ENCODE measurements around the gene ITPRID2. TPM values are rescaled to one million over a fixed set of nuclear protein-coding genes. Genes with fewer than 3 reads are reported as not detected.

The ITPRID2 gene
- total RNA-seq, 1 donor from 2014 or later = 51.6 TPM

DNA sequence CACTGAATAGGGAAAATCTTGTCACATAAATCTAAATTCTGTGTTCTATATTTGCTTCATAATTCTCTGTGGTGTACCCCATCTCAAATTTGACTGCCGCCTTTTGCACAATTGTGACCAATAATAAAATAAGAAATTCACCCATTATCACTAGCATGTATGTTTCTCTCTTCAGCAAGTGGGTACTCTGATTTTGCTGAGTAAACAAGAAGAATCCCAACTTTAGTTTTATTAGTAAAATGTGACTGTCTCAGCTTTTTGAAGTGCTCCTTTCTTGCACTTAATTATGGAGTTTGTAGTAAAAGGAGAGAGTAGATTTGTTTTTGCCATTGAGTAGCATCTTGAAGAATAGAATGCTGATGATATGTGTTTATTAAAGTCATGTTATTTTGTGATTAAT lies 16.1 kb downstream of the ITPRID2 start:
- intact Hi-C loops (cut with micrococcal nuclease) = loop anchor here (1.0 kb wide), 1 partner anchor 39 kb away; no protein-coding TSS in a partner anchor
- no peak for DNase-seq (ENCODE audit: low spot score)
- Mint-ChIP-seq H3K36me3 (ENCODE audit: low read depth) (peaks cover 37% of the 10 kb centered on the region), H3K9me3 (no peaks in the 10 kb centered on the region), H3K27me3 (ENCODE audit: insufficient read depth) (no peaks in the 10 kb centered on the region), H3K27ac (no peak overlapping the region), H3K4me3 (no peak overlapping the region), H3K4me1 (ENCODE audit: low read depth) (peaks cover 11% of the 10 kb centered on the region)

DNA sequence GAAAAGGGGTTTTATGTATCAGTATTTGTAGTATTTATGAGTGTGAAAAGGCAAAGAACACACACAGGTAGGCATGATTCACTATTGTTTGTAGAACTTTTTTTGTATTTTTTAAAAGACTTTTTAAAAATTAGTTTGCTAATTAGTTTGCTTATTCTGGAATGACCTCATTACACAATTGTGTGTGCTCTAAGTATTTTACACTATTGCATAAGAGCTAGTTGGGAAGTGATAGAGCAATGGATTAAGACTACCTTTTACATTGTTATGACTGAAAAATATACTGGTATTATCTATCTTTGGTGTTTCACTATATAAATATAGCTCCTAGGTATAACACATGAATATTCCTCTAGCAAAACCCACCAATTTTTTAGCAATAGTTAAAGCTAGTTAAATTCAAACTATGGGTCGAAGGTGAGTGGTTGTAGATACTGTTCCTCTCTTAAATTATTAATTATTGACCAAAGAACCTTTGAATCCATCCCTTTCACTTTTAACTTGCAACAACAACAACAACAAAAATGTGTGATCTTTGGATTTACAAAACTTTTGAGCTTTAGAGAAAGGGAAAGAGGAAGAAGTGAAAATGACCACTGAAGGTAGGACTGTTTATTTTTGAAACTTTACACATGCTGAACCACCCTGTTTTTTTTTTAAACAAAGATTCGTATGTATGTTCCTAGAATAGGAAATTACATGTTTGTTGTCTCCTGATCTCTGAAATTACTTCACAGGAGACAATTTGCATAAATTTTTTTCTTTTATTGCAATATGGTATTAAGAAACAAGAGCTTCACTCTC lies 18.7 kb downstream of the ITPRID2 start:
- no peaks in the 10 kb centered on the region for H3K27me3 Mint-ChIP-seq (ENCODE audit: insufficient read depth)
- no peak for DNase-seq (ENCODE audit: low spot score)
- no peak overlapping the region for H3K4me3 Mint-ChIP-seq
- intact Hi-C loops (cut with micrococcal nuclease) = no loop called here
- peaks cover 7% of the 10 kb centered on the region for H3K4me1 Mint-ChIP-seq (ENCODE audit: low read depth)
- H3K9me3 Mint-ChIP-seq = no peaks in the 10 kb centered on the region
- H3K27ac Mint-ChIP-seq = no peak overlapping the region
- peaks cover 38% of the 10 kb centered on the region for H3K36me3 Mint-ChIP-seq (ENCODE audit: low read depth)

DNA sequence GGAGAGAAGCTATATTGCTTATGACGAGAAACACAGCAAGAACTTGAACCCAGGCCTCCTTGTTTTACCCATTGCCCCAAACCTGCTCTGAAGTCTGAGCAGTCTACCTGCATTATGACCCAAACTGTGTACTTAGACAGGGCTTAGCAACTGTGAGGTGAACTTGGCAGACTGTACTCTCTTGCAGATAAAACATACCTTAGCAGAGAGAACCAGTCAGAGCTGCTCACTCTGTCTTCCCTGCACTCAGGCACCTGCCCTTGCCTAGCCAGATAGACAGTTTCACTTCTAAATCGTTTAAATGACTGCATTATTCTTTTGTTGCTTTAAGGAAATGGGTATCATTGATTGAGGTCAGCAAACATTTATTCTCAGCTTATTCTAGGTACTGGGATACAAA lies 20.3 kb downstream of the ITPRID2 start:
- peaks cover 7% of the 10 kb centered on the region for H3K4me1 Mint-ChIP-seq (ENCODE audit: low read depth)
- H3K36me3 Mint-ChIP-seq (ENCODE audit: low read depth) = peaks cover 41% of the 10 kb centered on the region
- no peaks in the 10 kb centered on the region for H3K9me3 Mint-ChIP-seq
- no peak for DNase-seq (ENCODE audit: low spot score)
- H3K27ac Mint-ChIP-seq = no peak overlapping the region
- intact Hi-C loops (cut with micrococcal nuclease) = no loop called here
- no peaks in the 10 kb centered on the region for H3K27me3 Mint-ChIP-seq (ENCODE audit: insufficient read depth)
- H3K4me3 Mint-ChIP-seq = no peak overlapping the region

DNA sequence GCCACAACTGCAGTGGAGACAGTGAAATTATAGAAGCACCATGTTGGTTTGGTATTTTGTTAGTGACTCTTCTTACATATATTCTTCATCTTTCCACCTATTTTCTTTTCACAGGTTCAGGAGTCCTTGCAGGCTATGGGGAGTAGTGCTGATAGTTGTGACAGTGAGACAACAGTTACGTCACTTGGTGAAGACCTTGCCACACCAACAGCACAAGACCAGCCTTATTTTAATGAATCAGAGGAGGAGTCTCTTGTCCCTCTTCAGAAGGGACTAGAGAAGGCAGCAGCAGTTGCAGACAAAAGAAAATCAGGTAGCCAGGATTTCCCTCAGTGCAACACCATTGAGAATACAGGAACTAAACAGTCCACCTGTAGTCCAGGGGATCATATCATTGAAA lies 23.6 kb downstream of the ITPRID2 start:
- no peaks in the 10 kb centered on the region for H3K27me3 Mint-ChIP-seq (ENCODE audit: insufficient read depth)
- intact Hi-C loops (cut with micrococcal nuclease) = no loop called here
- H3K36me3 Mint-ChIP-seq (ENCODE audit: low read depth) = peaks cover 42% of the 10 kb centered on the region
- no peak overlapping the region for H3K4me3 Mint-ChIP-seq
- peaks cover 7% of the 10 kb centered on the region for H3K4me1 Mint-ChIP-seq (ENCODE audit: low read depth)
- H3K9me3 Mint-ChIP-seq = no peaks in the 10 kb centered on the region
- no peak overlapping the region for H3K27ac Mint-ChIP-seq
- no peak for DNase-seq (ENCODE audit: low spot score)

DNA sequence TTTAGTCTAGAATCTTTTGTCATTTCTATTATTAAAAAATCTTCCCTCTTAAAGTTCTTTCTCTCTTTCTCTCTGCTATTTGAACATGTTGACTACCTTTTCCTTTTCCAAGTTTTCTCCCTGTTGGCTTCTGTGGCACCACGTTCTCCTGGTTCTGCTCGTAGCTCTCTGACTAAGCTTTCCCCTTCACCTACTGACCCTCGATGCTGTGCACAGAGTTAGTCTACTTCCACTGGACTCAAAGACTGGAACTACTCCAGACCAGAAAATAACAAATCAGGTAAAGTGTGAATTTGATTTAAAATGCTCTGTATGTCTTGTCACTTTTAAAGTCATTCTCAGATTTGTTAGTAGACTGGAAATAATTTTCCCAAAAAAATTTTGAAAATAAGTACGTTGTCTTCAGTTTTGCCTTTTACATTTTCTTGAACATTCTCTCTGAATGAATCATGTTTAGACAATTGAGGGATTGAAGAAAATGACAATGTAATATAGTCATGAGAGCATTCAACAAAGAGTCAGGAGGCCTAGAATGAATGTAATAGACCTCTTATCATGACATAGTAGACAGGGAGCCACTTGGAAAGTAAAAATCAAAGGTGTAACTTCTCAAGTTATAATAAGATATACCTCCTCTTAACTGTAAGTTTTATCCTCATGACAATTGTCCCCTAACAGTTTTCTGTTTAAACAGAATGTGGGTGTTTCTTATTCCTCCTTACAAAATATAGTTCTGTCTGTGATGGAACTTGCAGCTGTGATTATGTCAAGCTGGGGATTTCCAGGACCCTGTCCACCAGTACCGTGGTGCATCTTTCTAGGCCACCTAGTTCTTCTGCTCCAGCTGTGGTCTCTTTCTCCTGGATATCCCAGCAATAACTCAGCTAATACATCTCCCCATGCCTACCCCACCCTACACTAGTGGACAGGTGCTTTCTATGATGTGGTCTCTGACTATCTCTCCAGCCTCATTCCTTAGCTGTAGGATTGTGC lies 25.5 kb downstream of the ITPRID2 start:
- no peak for DNase-seq (ENCODE audit: low spot score)
- Mint-ChIP-seq H3K27ac (peak overlapping the region; percentile 54), H3K9me3 (no peaks in the 10 kb centered on the region), H3K4me3 (no peak overlapping the region), H3K4me1 (ENCODE audit: low read depth) (no peaks in the 10 kb centered on the region), H3K36me3 (ENCODE audit: low read depth) (peaks cover 39% of the 10 kb centered on the region), H3K27me3 (ENCODE audit: insufficient read depth) (no peaks in the 10 kb centered on the region)
- intact Hi-C loops (cut with micrococcal nuclease) = no loop called here

DNA sequence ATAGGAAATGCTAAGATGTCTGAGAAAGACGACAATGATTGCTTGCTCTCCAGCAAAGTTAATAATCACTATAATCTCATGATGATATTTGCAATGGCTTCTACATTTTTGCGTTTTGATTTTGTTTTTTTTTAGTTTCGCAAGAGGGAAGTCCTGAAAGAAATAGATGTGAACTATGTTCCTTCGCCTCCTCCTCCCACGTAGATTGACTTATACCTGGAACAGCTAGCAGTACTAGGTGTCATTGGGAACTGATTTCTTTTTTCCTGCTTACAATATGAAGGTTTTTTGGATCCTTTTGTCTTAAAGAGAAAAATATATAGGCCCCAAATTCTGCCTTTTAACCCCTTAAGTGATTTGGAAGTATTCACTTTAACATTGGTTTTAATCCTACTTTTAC lies 26.7 kb downstream of the ITPRID2 start:
- Mint-ChIP-seq H3K36me3 (ENCODE audit: low read depth) (peaks cover 45% of the 10 kb centered on the region), H3K4me3 (no peak overlapping the region), H3K4me1 (ENCODE audit: low read depth) (no peaks in the 10 kb centered on the region), H3K27ac (no peak overlapping the region), H3K27me3 (ENCODE audit: insufficient read depth) (no peaks in the 10 kb centered on the region), H3K9me3 (no peaks in the 10 kb centered on the region)
- DNase-seq (ENCODE audit: low spot score) = no peak
- intact Hi-C loops (cut with micrococcal nuclease) = no loop called here

DNA sequence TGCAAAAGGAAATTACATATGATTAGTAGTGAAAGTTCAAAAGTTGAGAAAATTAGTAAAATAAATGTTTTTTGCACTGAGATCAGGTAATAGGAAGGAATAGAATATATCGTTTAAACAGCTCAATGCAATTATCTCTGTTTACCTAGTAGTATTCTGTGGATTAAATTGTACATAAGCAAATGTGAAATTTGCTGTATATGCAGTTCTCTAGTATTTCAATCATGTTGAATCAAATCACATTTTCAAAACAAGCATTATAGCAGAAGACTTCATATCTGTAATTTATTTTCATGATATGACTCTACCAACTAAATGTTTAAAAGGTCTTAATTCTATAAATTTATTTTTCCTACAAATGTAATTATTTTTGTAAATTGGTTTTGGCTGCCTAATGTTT lies 31.6 kb downstream of the ITPRID2 start:
- Mint-ChIP-seq H3K27me3 (ENCODE audit: insufficient read depth) (no peaks in the 10 kb centered on the region), H3K36me3 (ENCODE audit: low read depth) (peaks cover 30% of the 10 kb centered on the region), H3K4me3 (no peak overlapping the region), H3K4me1 (ENCODE audit: low read depth) (no peaks in the 10 kb centered on the region), H3K27ac (no peak overlapping the region), H3K9me3 (no peaks in the 10 kb centered on the region)
- no peak for DNase-seq (ENCODE audit: low spot score)
- intact Hi-C loops (cut with micrococcal nuclease) = no loop called here

DNA sequence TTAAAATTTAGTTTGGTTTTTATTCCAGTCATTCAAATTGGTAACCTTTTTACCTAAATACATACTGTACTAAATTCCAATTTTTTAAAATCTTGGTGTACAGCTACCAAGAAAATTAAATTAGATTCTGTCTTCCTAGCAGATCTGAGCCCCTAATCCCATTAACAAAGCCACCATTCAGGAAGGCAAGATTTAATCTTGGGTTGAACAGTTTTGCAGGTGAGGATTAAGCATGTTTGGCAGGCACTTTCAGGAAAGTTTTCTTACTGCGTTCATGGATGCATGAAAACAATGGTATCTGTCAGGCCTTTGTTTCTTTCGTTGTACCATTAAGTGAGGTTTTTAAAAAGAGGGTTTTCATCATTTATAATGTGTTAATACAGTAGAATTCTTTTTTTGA lies 32.8 kb downstream of the ITPRID2 start:
- peaks cover 26% of the 10 kb centered on the region for H3K36me3 Mint-ChIP-seq (ENCODE audit: low read depth)
- no peaks in the 10 kb centered on the region for H3K4me1 Mint-ChIP-seq (ENCODE audit: low read depth)
- DNase-seq (ENCODE audit: low spot score) = no peak
- intact Hi-C loops (cut with micrococcal nuclease) = no loop called here
- H3K27ac Mint-ChIP-seq = no peak overlapping the region
- H3K9me3 Mint-ChIP-seq = no peaks in the 10 kb centered on the region
- H3K4me3 Mint-ChIP-seq = no peak overlapping the region
- no peaks in the 10 kb centered on the region for H3K27me3 Mint-ChIP-seq (ENCODE audit: insufficient read depth)

DNA sequence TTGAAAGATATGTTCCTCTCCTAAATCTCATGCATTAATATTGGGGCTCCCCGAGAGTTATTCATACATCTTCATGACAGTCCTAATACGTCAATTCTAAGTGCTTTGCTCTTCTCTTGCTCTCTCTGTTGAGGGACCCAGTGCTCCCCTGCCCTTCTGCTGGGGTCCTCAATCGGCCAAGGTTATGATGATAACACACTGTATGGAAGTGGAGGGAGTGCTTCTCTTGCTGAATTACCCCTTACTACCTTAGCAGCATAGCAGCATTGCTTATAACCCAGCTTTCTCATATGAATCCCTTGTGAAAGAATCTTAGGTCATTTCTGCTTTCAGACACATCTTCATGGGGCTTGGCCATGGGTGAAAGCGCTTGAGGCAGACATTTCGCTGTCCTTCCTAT lies 43.2 kb downstream of the ITPRID2 start:
- H3K4me3 Mint-ChIP-seq = no peak overlapping the region
- intact Hi-C loops (cut with micrococcal nuclease) = no loop called here
- no peaks in the 10 kb centered on the region for H3K4me1 Mint-ChIP-seq (ENCODE audit: low read depth)
- no peak for DNase-seq (ENCODE audit: low spot score)
- no peaks in the 10 kb centered on the region for H3K9me3 Mint-ChIP-seq
- H3K27me3 Mint-ChIP-seq (ENCODE audit: insufficient read depth) = peaks cover 18% of the 10 kb centered on the region
- H3K27ac Mint-ChIP-seq = no peak overlapping the region
- H3K36me3 Mint-ChIP-seq (ENCODE audit: low read depth) = peaks cover 10% of the 10 kb centered on the region

DNA sequence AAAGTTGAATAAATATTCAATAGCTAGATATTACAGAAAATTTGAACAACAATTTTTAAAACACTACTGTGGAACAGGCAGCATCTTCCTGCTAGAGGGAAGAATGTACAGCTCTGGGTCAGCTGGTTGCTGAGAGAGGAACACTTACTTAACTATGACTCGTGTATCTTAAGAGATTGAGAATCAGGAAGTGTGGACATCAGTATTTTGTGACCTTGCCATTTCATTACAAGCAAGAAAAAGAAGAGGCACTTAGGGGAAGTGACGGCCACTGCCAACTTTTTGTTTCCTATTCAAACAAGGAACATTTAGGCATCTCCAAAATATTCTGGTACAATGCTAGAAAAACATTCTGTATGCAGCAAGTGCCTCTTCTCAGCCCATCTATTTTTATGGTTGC lies 45.9 kb downstream of the ITPRID2 start:
- Mint-ChIP-seq H3K36me3 (ENCODE audit: low read depth) (no peaks in the 10 kb centered on the region), H3K27me3 (ENCODE audit: insufficient read depth) (peaks cover 18% of the 10 kb centered on the region), H3K9me3 (no peaks in the 10 kb centered on the region), H3K27ac (no peak overlapping the region), H3K4me1 (ENCODE audit: low read depth) (no peaks in the 10 kb centered on the region), H3K4me3 (no peak overlapping the region)
- DNase-seq (ENCODE audit: low spot score) = no peak
- intact Hi-C loops (cut with micrococcal nuclease) = loop anchor here (2.0 kb wide), 1 partner anchor 13 kb away; no protein-coding TSS in a partner anchor

DNA sequence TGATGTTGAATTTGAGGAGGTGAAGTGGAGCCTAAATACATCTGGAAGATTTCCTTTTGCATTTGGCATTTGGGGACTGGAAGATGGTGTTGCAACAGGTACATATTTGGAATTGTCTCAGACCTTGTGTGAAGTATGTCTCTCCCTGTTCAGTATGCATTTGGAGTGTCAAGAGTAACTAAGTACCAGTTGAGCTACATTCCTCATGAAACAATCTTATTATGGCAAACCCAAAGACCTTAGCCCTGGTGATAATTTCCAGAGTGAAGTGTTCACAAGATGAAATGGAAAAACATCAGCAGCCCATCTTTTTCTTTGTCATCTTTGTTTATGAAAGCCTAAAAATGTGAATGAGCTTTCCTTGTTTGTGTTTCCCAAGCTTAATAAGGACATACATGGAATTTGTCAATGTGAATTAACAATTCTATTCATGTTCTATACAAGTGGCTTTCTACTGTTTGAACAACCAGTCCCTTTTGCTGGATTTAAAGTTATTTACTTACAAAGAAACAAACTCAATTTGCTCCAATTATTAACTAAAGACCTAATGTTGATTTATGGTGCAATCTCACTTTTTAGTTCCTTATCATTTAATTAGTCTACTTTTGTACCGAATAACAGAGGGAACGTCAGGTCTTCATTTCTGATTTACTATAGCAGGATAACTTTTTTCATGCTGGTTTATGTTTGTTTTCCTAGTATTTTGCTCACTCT lies 52.0 kb downstream of the ITPRID2 start:
- DNase-seq (ENCODE audit: low spot score) = no peak
- no peak overlapping the region for H3K4me3 Mint-ChIP-seq

DNA sequence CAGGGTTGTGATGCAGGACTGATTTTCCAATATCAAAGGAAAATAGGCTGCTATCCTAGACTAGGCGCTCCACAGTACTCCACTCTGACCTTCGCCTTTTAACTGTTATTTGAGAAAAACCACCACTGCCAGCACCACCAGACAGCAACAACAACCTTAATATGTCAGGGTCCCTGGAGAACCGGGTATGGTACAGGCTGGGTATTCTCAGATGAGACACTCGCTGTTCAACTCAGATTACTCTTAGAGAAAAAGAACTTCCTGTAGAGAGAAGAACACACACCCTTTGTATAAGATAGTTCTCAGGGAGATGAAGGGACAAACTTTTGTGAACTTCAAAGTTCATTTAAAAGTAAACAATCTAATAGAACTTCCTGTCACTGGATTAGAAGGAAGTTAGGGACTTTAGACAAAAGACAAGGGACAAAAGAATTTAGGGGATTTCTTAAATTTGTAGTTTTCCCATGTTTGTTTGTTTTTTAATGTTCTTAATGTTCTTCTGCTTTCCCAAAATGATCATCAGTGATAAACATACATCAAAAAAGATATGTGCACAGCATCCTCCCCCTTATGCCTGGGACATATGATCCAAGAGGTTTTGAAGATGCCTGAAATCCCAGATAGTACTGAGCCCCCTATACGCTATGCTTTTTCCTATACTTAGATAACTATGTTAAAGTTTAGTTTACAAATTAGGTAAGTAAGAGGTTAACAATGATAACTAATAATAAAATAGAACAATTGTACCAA lies 52.8 kb downstream of the ITPRID2 start:
- H3K9me3 Mint-ChIP-seq = no peaks in the 10 kb centered on the region
- peaks cover 20% of the 10 kb centered on the region for H3K27me3 Mint-ChIP-seq (ENCODE audit: insufficient read depth)
- H3K4me3 Mint-ChIP-seq = no peak overlapping the region
- intact Hi-C loops (cut with micrococcal nuclease) = no loop called here
- H3K27ac Mint-ChIP-seq = no peak overlapping the region
- no peaks in the 10 kb centered on the region for H3K36me3 Mint-ChIP-seq (ENCODE audit: low read depth)
- H3K4me1 Mint-ChIP-seq (ENCODE audit: low read depth) = no peaks in the 10 kb centered on the region
- no peak for DNase-seq (ENCODE audit: low spot score)

More for the DNA sequence above, 52.0 kb downstream of the ITPRID2 start:
- H3K27ac Mint-ChIP-seq = no peak overlapping the region
- intact Hi-C loops (cut with micrococcal nuclease) = no loop called here
- H3K9me3 Mint-ChIP-seq = no peaks in the 10 kb centered on the region
- no peaks in the 10 kb centered on the region for H3K36me3 Mint-ChIP-seq (ENCODE audit: low read depth)
- H3K27me3 Mint-ChIP-seq (ENCODE audit: insufficient read depth) = peaks cover 21% of the 10 kb centered on the region
- no peaks in the 10 kb centered on the region for H3K4me1 Mint-ChIP-seq (ENCODE audit: low read depth)
